ENCODE measurements around the gene L3MBTL1.

Gene L3MBTL1

DNA sequence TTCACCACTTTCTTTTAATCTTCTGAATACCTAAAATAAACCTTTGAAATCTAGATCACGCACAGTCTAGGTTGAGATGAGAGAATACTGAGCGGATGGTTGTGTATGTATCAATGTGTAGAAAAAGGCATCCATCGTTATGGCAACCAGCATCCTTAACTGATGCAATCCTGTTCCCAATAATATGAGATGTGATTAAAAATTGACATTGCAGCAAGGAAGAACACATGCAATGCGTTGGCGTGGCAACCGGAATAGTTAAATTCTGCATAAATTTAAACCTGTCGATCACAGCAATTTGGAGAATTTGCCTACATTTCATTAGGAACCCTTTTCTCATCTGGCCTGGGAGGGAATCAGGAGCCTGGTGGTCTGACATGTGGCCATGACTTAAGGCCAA lies 1.3 kb upstream of the L3MBTL1 start:
- TF ChIP-seq, protein P1, sequence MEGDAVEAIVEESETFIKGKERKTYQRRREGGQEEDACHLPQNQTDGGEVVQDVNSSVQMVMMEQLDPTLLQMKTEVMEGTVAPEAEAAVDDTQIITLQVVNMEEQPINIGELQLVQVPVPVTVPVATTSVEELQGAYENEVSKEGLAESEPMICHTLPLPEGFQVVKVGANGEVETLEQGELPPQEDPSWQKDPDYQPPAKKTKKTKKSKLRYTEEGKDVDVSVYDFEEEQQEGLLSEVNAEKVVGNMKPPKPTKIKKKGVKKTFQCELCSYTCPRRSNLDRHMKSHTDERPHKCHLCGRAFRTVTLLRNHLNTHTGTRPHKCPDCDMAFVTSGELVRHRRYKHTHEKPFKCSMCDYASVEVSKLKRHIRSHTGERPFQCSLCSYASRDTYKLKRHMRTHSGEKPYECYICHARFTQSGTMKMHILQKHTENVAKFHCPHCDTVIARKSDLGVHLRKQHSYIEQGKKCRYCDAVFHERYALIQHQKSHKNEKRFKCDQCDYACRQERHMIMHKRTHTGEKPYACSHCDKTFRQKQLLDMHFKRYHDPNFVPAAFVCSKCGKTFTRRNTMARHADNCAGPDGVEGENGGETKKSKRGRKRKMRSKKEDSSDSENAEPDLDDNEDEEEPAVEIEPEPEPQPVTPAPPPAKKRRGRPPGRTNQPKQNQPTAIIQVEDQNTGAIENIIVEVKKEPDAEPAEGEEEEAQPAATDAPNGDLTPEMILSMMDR (IDR thresholded peaks at IDR 0.05; ENCODE audit: low read depth, low read length, missing control alignments): no peak
- no peak for DNase-seq (ENCODE audit: extremely low read depth, low read depth)
- no peak overlapping the region for H3K4me3 ChIP-seq (replicated peaks; ENCODE audit: low read depth, low read length)

DNA sequence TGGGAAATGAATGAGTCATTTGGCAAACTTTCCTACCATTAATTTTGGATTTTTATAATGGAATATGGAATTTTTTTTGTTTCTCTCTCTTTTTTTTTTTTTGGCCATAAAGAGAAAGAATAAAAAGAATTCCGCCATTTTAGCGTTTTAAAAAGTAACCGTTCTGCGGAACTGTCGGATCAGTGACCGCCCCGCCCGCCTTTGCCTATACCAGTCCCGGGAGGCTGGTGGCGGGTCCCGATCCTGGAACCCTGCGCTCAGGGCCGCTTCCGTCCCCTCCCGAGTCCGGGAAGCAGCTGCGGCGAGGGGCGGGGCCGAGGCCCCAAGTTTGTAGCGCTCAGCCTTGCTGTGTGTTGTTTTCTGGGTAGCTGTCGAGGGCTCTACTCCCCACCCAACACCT lies 609 bp downstream of the L3MBTL1 start:
- peak overlapping the region; percentile 55 for H3K4me3 ChIP-seq (replicated peaks; ENCODE audit: low read depth, low read length)
- TF ChIP-seq, protein P1 (IDR thresholded peaks at IDR 0.05; ENCODE audit: low read depth, low read length, missing control alignments): no peak
- DNase-seq (ENCODE audit: extremely low read depth, low read depth): no peak

DNA sequence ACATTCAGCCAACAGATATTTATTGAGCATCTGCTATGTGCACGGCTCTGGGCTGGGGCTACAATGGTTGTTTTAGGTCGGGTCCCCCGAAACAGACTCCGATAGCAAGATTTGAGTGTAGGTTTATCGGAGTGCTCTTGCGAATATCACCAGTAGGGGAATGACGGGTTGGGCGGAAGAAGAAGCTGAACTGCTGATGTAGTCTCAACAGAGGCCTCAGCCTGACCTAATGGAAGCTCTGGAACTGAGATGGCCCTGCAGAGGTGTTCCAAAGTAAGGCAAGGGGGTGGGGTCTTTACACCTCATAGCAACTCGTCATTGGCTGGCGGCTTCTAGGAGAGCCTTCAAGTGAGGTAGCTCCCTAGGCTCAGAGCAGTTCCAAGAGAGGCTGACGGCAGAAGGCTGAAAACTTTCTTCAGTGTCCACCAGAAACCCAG lies 1.1 kb downstream of the L3MBTL1 start:
- no peak overlapping the region for H3K4me3 ChIP-seq (replicated peaks; ENCODE audit: low read depth, low read length)
- DNase-seq (ENCODE audit: extremely low read depth, low read depth): no peak
- TF ChIP-seq, protein P1 (IDR thresholded peaks at IDR 0.05; ENCODE audit: low read depth, low read length, missing control alignments): no peak

DNA sequence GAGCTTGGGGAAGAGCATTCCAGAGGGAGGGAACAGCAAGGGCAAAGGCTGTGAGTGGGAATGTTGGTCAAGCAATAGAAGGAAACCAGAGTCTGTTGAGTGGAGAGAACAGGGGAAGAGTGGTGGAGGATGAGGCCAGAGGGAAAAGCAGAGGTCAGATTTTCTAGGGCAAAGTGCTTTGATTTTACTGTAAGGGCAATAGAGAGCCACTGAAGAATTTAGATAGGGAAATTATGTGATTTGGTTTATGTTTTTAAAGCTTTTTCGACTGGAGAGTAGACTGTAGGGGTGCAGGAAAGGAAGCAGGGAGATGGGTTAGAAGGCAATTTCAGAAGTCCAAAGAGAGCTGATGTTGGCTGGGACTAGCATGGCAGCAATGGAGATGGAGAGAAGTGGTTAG lies 4.4 kb downstream of the L3MBTL1 start:
- TF ChIP-seq, protein P1 (IDR thresholded peaks at IDR 0.05; ENCODE audit: low read depth, low read length, missing control alignments): no peak
- no peak overlapping the region for H3K4me3 ChIP-seq (replicated peaks; ENCODE audit: low read depth, low read length)

DNA sequence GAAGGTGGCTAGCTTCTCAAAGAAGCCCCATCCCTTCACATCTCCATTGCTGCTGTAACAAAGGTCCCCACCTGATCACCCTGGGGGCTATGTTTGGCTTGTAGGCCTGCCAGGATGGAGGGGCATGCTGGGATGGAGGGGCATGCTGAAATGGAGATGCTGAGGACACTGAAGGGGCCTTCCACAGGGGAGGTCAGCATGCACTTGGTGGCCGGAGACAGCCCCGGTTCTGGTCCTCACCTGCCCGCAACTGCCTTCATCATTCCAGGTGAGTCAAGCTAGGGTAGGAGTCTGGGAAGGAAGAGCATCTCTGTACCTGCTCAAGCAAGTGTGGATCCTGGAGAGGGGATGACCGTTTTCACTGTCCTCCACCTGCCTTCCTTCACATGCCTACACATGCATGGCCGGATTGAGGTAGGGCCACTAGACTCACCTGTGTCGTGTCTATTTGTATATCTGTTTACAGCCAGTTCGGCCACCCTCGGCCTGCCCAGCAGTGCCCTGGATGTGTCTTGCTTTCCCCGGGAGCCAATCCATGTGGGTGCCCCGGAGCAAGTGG lies 6.0 kb downstream of the L3MBTL1 start:
- H3K4me3 ChIP-seq (replicated peaks; ENCODE audit: low read depth, low read length): peak overlapping the region; percentile 53
- no peak for DNase-seq (ENCODE audit: extremely low read depth, low read depth)
- TF ChIP-seq, protein P1 (IDR thresholded peaks at IDR 0.05; ENCODE audit: low read depth, low read length, missing control alignments): no peak

More for the DNA sequence above, 4.4 kb downstream of the L3MBTL1 start:
- no peak for DNase-seq (ENCODE audit: extremely low read depth, low read depth)

DNA sequence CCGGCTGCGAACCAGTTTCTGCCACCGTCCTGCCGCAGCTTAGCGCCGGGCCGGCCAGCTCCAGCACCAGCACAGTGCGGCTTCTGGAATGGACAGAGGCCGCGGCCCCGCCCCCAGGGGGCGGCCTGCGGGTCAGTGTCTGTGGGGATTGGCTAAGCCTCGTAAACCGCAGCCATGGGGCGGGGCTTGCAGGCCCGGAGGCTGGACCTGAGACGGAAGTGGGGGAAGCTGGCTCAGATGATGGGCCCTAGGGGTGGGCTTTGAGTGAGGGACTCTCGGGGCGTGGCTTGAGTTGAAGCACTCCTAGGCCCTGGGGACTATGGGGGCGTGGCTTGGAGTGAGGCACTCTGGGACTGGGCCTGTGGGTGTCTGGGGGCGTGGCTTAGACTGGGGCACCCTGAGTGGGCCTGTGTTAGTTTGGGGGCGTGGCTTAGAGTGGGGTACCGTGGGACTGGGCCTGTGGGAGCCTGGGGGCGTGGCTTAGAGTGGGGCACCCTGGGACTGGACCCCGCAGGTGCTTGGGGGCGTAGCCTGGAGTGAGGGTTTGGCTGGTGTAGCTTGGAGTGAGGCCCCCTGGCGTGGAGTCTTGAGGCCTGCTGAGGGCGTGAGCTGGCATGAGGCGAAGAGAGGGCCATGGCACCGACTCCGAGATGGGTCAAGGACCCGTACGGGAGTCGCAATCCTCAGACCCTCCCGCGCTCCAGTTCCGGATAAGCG lies 6.6 kb downstream of the L3MBTL1 start:
- peak; percentile 87 for DNase-seq (ENCODE audit: extremely low read depth, low read depth)
- TF ChIP-seq, protein P1 (IDR thresholded peaks at IDR 0.05; ENCODE audit: low read depth, low read length, missing control alignments): peak; percentile 38
- H3K4me3 ChIP-seq (replicated peaks; ENCODE audit: low read depth, low read length): peak overlapping the region; percentile 53

Data from HFF-Myc (cell line).